B cell (primary cell): ENCODE measurements around the gene BRSK1. TPM values are rescaled to one million over a fixed set of nuclear protein-coding genes. Genes with fewer than 3 reads are reported as not detected.

Experiments
- ATAC-seq: fragments of 200-7000 bp; cut with Tn5 transposase; one replicate; pipeline ENCODE4 v1.10.0; 2021; ENCODE audit warnings: low read depth, mild to moderate bottlenecking, moderate number of reproducible peaks, moderate library complexity
- CTCF ChIA-PET: fragments of 350-600 bp; sonication (Branson Sonifier 250); formaldehyde crosslinking; loops from one replicate; lab custom pipeline; 2021; ENCODE audit warnings: antibody characterized with exemption, inconsistent platforms; lab: Charles Lee
- POLR2A ChIA-PET: fragments of 350-600 bp; sonication (Branson Sonifier 250); formaldehyde crosslinking; loops from one replicate; lab custom pipeline; 2021; ENCODE audit warnings: antibody characterized with exemption; lab: Charles Lee
- DNase-seq: peaks from one replicate; pipeline ENCODE4 v3.0.0; 2013
- H2AFZ ChIP-seq: 2 replicates; pipeline ENCODE4 v1.6.1; 2012; ENCODE audit warnings: mild to moderate bottlenecking, low read depth, low read length; ENCODE audit not compliant: insufficient read depth, poor library complexity, severe bottlenecking
- H3K27ac ChIP-seq, 2 donors: 1 replicate in 1 of 2; 2 replicates in 1 of 2; pipeline ENCODE4 v1.5.1; 2012 to 2013; ENCODE audit warnings: low read length in 2 of 2, mild to moderate bottlenecking in 2 of 2, moderate library complexity in 1 of 2
- H3K27me3 ChIP-seq, 4 experiments: fragments of 200-600 bp in 1 of 4; sonication (generic) in 1 of 4; replicated peaks in 1 of 4; 1 replicate in 2 of 4; 2 replicates in 2 of 4; pipeline versions ENCODE4 v1.6.1 to v1.7.0; 2013 to 2016; ENCODE audit warnings: low read length in 3 of 4, mild to moderate bottlenecking in 2 of 4, mixed read lengths in 1 of 4, moderate library complexity in 1 of 4; ENCODE audit not compliant: insufficient read depth in 4 of 4, control insufficient read depth in 3 of 4; ENCODE audit errors: control extremely low read depth in 1 of 4
- H3K36me3 ChIP-seq, 2 experiments: replicated peaks in 1 of 2; 1 replicate in 1 of 2; 2 replicates in 1 of 2; pipeline versions ENCODE4 v1.6.1 to v1.7.1; 2013; ENCODE audit warnings: low read length in 1 of 2; ENCODE audit not compliant: insufficient read depth in 2 of 2, control insufficient read depth in 1 of 2; ENCODE audit errors: control extremely low read depth in 1 of 2, extremely low read depth in 1 of 2
- H3K4me1 ChIP-seq, 2 donors: fragments of 200-600 bp in 1 of 2; sonication (generic) in 1 of 2; 1 replicate in 1 of 2; 2 replicates in 1 of 2; pipeline versions ENCODE4 v1.5.1 to v1.6.1; 2013 to 2017; ENCODE audit warnings: low read length in 2 of 2; ENCODE audit not compliant: control insufficient read depth in 2 of 2, insufficient read depth in 2 of 2
- H3K4me2 ChIP-seq: replicated peaks from 2 replicates; pipeline ENCODE3; 2012; ENCODE audit warnings: mild to moderate bottlenecking, low read depth, low read length; ENCODE audit not compliant: poor library complexity, severe bottlenecking
- H3K4me3 ChIP-seq, 5 experiments: fragments of 200-600 bp in 1 of 5; sonication (generic) in 1 of 5; 1 replicate in 3 of 5; 2 replicates in 2 of 5; pipeline versions ENCODE4 v1.5.1 to v1.7.0; 2011 to 2016; ENCODE audit warnings: low read length in 4 of 5, mild to moderate bottlenecking in 4 of 5, low read depth in 2 of 5, control low read depth in 1 of 5, moderate library complexity in 1 of 5; ENCODE audit not compliant: insufficient read depth in 1 of 5; ENCODE audit errors: control extremely low read depth in 1 of 5, extremely low read depth in 1 of 5
- H3K79me2 ChIP-seq: fragments of 200-600 bp; sonication (generic); one replicate; pipeline ENCODE4 v1.6.0; 2016; ENCODE audit warnings: low read length; ENCODE audit not compliant: control insufficient read depth, insufficient read depth
- H3K9ac ChIP-seq: fragments of 200-600 bp; sonication (generic); 2 replicates; pipeline ENCODE4 v1.6.1; 2017; ENCODE audit warnings: mild to moderate bottlenecking, low read length, moderate library complexity
- H3K9me3 ChIP-seq, 3 donors: one replicate each; pipeline versions ENCODE4 v1.6.1 to v1.7.1; 2013; ENCODE audit warnings: low read length in 2 of 3; ENCODE audit not compliant: control insufficient read depth in 2 of 3, insufficient read depth in 1 of 3; ENCODE audit errors: control extremely low read depth in 1 of 3
- H4K20me1 ChIP-seq: 2 replicates; pipeline ENCODE4 v1.6.0; 2012; ENCODE audit warnings: mild to moderate bottlenecking, low read length; ENCODE audit not compliant: insufficient read depth, control insufficient read depth, poor library complexity, severe bottlenecking
- H3K27ac Mint-ChIP-seq: one replicate; pipeline ENCODE4 v1.8.0; 2021; ENCODE audit warnings: mixed read lengths
- H3K27me3 Mint-ChIP-seq: one replicate; pipeline ENCODE4 v1.8.0; 2021; ENCODE audit warnings: mixed read lengths
- H3K4me1 Mint-ChIP-seq: one replicate; pipeline ENCODE4 v1.8.0; 2021; ENCODE audit warnings: mixed read lengths
- H3K4me3 Mint-ChIP-seq: one replicate; pipeline ENCODE4 v1.8.0; 2021; ENCODE audit warnings: mixed read lengths
- H3K9me3 Mint-ChIP-seq: one replicate; pipeline ENCODE4 v1.8.0; 2022; ENCODE audit warnings: mixed read lengths; ENCODE audit not compliant: insufficient read depth
- CTCF ChIP-seq: fragments of 200-600 bp; IDR thresholded peaks from one replicate; pipeline ENCODE4 v1.8.0; 2022; ENCODE audit warnings: antibody characterized with exemption, mild to moderate bottlenecking
- EZH2 ChIP-seq: IDR thresholded peaks from 2 replicates; pipeline ENCODE4 v1.6.1; 2012; ENCODE audit warnings: borderline replicate concordance, low read depth, mild to moderate bottlenecking, moderate library complexity, low read length; ENCODE audit not compliant: insufficient read depth, poor library complexity, severe bottlenecking
- WGBS: methylation state at CpG from one replicate; pipeline ENCODE4 v1.1.5; 2013; ENCODE audit warnings: missing lambda C conversion rate; ENCODE audit not compliant: insufficient coverage; 5-methylcytosine and 5-hydroxymethylcytosine counted together
- intact Hi-C: fragments of 100-400 bp; cut with micrococcal nuclease; formaldehyde crosslinking; loops from one replicate; pipeline ENCODE4 v1.10.0; 2022
- polyA plus RNA-seq: library from polyadenylated mRNA; depleted of rRNA; stranded (reverse); fragments of >200 nt; gene quantifications from 2 replicates; pipeline ENCODE4 v1.2.3, GENCODE V29; 2012
- total RNA-seq, 2 donors: library from RNA; stranded (reverse); fragments of 120-200 nt in 1 of 2; gene quantifications; 1 replicate in 1 of 2; 2 replicates in 1 of 2; pipeline versions ENCODE4 v1.2.3 to v1.2.4, GENCODE V29; 2013 to 2022

Gene BRSK1
- total and polyA plus RNA-seq, 2 donors (not counting 1 experiment from before 2014, with no cell fraction given): 0.94 to 1.4 TPM

- Histone ChIP-seq H3K36me3 (peaks cover 0 to 4% of the 10 kb centered on the region in 2 experiments), H3K9me3 (peaks cover 0 to under 1% (median 0%) of the 10 kb centered on the region in 3 donors), H3K79me2 (no peaks in the 10 kb centered on the region), H2AFZ (no peak overlapping the region), H3K4me3 (no peak overlapping the region), H3K9ac (no peak overlapping the region), H3K4me1 (peaks cover 8 to 17% of the 10 kb centered on the region in 2 donors), H3K27ac (no peak overlapping the region), H3K4me2 (no peak overlapping the region), H3K27me3 (peaks cover 0 to 31% (median 13%) of the 10 kb centered on the region in 4 experiments), H4K20me1 (no peaks in the 10 kb centered on the region)
- no peaks in the 10 kb centered on the region for H3K9me3 Mint-ChIP-seq
- H3K4me3 Mint-ChIP-seq: no peak overlapping the region
- peaks cover 31% of the 10 kb centered on the region for H3K27me3 Mint-ChIP-seq
- ATAC-seq: no peak
- TF ChIP-seq EZH2 (no peak), CTCF (no peak)
- no peak for DNase-seq
- ChIA-PET POLR2A (interaction anchor here (0.9 kb wide), 1 partner anchor 27 kb away, joined by 4 read pairs; no protein-coding TSS in a partner anchor), CTCF (interaction anchor here (0.5 to 1.1 kb wide), 3 partner anchors 9 to 71 kb away, joined by 3 read pairs; partner anchors contain the start of gene KMT5C)
- 96% methylated on average over 15 of the region's 22 CpGs for WGBS
- H3K4me1 Mint-ChIP-seq: peaks cover 14% of the 10 kb centered on the region
- intact Hi-C loops: no loop called here
- H3K27ac Mint-ChIP-seq: no peak overlapping the region
Measured at GRCh38 chr19:55348317-55349034, 64.7 kb downstream of the BRSK1 start.
